GM13976 (cell line): ENCODE measurements around the gene STAG1.

ENCODE experiments used
- DNase-seq: peaks from one replicate; pipeline ENCODE4 v3.0.0; 2012; ENCODE audit warnings: low spot score
- CTCF ChIP-seq: IDR thresholded peaks from 2 replicates; pipeline ENCODE4 v1.5.1; 2012; ENCODE audit warnings: borderline replicate concordance, mild to moderate bottlenecking; ENCODE audit not compliant: insufficient read depth; ENCODE audit errors: extremely low read depth, missing control alignments, control extremely low read depth
- in situ Hi-C: fragments of 300-500 bp; cut with MboI; formaldehyde crosslinking; loops from one replicate; pipeline ENCODE4 v1.12.0; 2022; ENCODE audit warnings: low sequenced_read_pairs, mixed read lengths, inconsistent platforms; ENCODE audit not compliant: unreplicated experiment

The STAG1 gene

DNA sequence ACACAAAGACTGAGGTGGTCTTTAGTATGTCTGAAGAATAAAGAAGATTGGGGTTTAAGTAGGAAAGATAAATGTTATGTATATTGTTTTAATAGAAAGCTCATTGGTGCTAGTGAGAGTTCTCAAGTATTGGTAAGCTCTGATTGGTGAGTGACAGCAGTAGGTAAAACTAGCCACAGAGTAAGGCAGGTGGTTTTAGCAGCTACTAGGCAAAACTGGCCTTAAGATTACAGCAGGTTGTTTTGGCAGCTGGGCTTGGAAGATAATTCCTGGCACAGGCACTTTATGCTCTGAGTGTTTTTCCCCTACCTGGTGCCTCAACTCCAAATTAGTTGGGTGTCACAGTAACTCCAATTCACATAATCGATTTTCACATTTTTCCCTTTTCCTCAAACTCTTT, 66.3 kb downstream of the STAG1 start:
- DNase-seq = no peak
- in situ Hi-C loops = no loop called here
- TF ChIP-seq CTCF = no peak

GRCh38 chr3:136682740-136683312, 69.4 kb downstream of the STAG1 start:
- TF ChIP-seq CTCF = no peak
- in situ Hi-C loops = no loop called here
- no peak for DNase-seq

GRCh38 chr3:136678981-136679380, 73.2 kb downstream of the STAG1 start:
- DNase-seq = no peak
- no peak for TF ChIP-seq CTCF
- in situ Hi-C loops = no loop called here

DNA sequence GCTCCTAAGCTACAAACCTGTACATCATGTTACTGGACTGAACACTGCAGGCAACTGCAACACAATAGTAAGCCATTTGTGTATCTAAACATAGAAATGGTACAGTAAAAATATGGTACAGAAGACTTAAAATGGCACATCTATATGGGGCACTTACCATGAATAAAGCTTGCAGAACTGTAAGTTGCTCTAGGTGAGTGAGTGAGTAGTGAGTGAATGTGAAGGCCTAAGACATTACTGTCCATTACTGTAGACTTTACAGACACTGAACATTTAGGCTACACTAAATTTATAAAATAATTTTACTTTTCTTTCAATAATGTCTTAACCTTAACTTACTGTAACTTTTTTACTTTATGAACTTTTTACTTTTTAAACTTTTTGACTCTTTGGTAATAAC, 76.2 kb downstream of the STAG1 start:
- no peak for TF ChIP-seq CTCF

GRCh38 chr3:136675150-136675858, 76.9 kb downstream of the STAG1 start:
- in situ Hi-C loops = no loop called here
- DNase-seq = no peak
- TF ChIP-seq CTCF = no peak

More for the DNA sequence above, 76.2 kb downstream of the STAG1 start:
- no peak for DNase-seq
- in situ Hi-C loops = no loop called here

- in situ Hi-C loops = no loop called here
- no peak for DNase-seq
- TF ChIP-seq CTCF = no peak
Observed at GRCh38 chr3:136672457-136672856, 79.7 kb downstream of the STAG1 start.

DNA sequence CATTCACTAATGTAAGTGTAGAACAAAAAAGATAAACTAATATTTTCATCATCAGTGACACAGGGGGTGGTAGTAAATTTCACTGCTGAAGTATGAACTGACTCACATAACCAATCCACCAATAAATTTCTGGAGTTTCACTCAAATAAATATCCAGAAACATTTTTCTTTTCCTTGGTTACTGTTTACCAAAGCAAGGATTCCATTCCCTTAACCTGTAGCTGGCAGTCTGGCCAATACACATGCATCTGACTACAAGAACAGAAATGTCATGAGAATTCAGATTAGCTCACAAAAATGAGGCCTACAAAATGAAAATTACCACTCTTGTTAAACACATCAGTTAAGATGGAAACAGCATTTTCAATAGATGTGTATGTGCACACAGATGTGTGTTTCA, 80.3 kb downstream of the STAG1 start:
- in situ Hi-C loops = no loop called here
- no peak for DNase-seq
- TF ChIP-seq CTCF = no peak
